MM.1S (cell line): Measurements from ENCODE around the gene KCNMB4.

ENCODE experiments used
- EZH2 ChIP-seq: fragments of 300-600 bp; sonication (generic); optimal IDR thresholded peaks from 2 replicates; pipeline ENCODE3; 2017; ENCODE audit warnings: low read depth, mild to moderate bottlenecking, antibody characterized with exemption, low read length, mixed read lengths
- EZH2phosphoT487 ChIP-seq: fragments of 300-600 bp; sonication (generic); IDR thresholded peaks from 2 replicates; pipeline ENCODE4 v1.6.1; 2018; ENCODE audit warnings: antibody characterized with exemption, low read length
- TF ChIP-seq, protein P1 (sequence below): fragments of 300-600 bp; sonication (generic); IDR thresholded peaks from 2 replicates; pipeline ENCODE4 v1.5.1; 2016; ENCODE audit warnings: antibody characterized with exemption, low read length, mixed read lengths

DNA sequence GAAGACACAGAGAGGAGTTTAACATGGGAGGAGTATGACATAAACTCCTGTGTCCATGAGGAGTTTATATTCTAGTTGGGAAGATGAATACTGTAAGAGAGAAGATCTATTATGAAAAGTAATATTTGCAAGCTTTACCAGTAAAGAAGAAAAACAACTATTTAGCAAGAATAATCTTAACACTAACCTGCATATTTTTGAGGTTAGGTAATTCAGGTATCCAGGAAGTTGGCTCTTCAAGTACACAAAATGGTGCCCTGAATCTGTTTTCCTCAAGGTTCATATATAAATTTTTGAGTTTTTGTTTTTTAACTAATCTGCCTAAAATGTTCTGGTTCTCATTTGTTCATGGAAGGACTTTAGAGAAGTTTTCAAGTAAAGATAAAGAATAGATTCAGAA lies 33.9 kb upstream of the KCNMB4 start:
- TF ChIP-seq, protein P1, sequence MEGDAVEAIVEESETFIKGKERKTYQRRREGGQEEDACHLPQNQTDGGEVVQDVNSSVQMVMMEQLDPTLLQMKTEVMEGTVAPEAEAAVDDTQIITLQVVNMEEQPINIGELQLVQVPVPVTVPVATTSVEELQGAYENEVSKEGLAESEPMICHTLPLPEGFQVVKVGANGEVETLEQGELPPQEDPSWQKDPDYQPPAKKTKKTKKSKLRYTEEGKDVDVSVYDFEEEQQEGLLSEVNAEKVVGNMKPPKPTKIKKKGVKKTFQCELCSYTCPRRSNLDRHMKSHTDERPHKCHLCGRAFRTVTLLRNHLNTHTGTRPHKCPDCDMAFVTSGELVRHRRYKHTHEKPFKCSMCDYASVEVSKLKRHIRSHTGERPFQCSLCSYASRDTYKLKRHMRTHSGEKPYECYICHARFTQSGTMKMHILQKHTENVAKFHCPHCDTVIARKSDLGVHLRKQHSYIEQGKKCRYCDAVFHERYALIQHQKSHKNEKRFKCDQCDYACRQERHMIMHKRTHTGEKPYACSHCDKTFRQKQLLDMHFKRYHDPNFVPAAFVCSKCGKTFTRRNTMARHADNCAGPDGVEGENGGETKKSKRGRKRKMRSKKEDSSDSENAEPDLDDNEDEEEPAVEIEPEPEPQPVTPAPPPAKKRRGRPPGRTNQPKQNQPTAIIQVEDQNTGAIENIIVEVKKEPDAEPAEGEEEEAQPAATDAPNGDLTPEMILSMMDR: no peak
- TF ChIP-seq EZH2phosphoT487 (no peak), EZH2 (no peak)
